GM21515 (cell line): ENCODE results near the gene DCLK1.

Source experiments
- ATAC-seq: cut with Tn5 transposase; IDR thresholded peaks from one replicate; pipeline ENCODE4 v1.9.1; 2021; ENCODE audit not compliant: unreplicated experiment

The DCLK1 gene

GRCh38 chr13:35909091-35909490, 222.1 kb downstream of the DCLK1 start:
- ATAC-seq: no peak

GRCh38 chr13:35908226-35908625, 223.0 kb downstream of the DCLK1 start:
- ATAC-seq: no peak

- no peak for ATAC-seq
Observed at GRCh38 chr13:35906636-35907035, 224.5 kb downstream of the DCLK1 start.

- no peak for ATAC-seq
Observed at GRCh38 chr13:35903075-35903474, 228.1 kb downstream of the DCLK1 start.

GRCh38 chr13:35898041-35898440, 233.1 kb downstream of the DCLK1 start:
- ATAC-seq: no peak

GRCh38 chr13:35894636-35895035, 236.5 kb downstream of the DCLK1 start:
- no peak for ATAC-seq

- ATAC-seq: no peak
Observed at GRCh38 chr13:35892837-35893814, 238.1 kb downstream of the DCLK1 start.

- no peak for ATAC-seq
Observed at GRCh38 chr13:35891507-35892441, 239.4 kb downstream of the DCLK1 start.

GRCh38 chr13:35889560-35889959, 241.6 kb downstream of the DCLK1 start:
- no peak for ATAC-seq

GRCh38 chr13:35888981-35889380, 242.2 kb downstream of the DCLK1 start:
- no peak for ATAC-seq

GRCh38 chr13:35888457-35888883, 242.7 kb downstream of the DCLK1 start:
- ATAC-seq: no peak

- ATAC-seq: no peak
Observed at GRCh38 chr13:35887115-35887666, 244.0 kb downstream of the DCLK1 start.

GRCh38 chr13:35886332-35887114, 244.7 kb downstream of the DCLK1 start:
- ATAC-seq: no peak

- ATAC-seq: no peak
Observed at GRCh38 chr13:35884211-35884760, 246.9 kb downstream of the DCLK1 start.

GRCh38 chr13:35882722-35883497, 248.3 kb downstream of the DCLK1 start:
- ATAC-seq: no peak

GRCh38 chr13:35881360-35881759, 249.8 kb downstream of the DCLK1 start:
- ATAC-seq: no peak

- ATAC-seq: no peak
Observed at GRCh38 chr13:35879111-35879510, 252.1 kb downstream of the DCLK1 start.

GRCh38 chr13:35876601-35877000, 254.6 kb downstream of the DCLK1 start:
- no peak for ATAC-seq

GRCh38 chr13:35874704-35875103, 256.5 kb downstream of the DCLK1 start:
- ATAC-seq: no peak
